ENCODE measurements around the gene ANKFY1. TPM values are rescaled to one million over a fixed set of nuclear protein-coding genes. Genes with fewer than 3 reads are reported as not detected.
"Not testable (repeated sequence)": the region's sequence is repeated elsewhere in the genome, so short reads cannot be mapped to it uniquely, and the experiment has no call there.

Gene ANKFY1
- total and polyA plus RNA-seq, 5 donors from 2014 or later: 9.9 to 61.0 (median 11.3) TPM

DNA sequence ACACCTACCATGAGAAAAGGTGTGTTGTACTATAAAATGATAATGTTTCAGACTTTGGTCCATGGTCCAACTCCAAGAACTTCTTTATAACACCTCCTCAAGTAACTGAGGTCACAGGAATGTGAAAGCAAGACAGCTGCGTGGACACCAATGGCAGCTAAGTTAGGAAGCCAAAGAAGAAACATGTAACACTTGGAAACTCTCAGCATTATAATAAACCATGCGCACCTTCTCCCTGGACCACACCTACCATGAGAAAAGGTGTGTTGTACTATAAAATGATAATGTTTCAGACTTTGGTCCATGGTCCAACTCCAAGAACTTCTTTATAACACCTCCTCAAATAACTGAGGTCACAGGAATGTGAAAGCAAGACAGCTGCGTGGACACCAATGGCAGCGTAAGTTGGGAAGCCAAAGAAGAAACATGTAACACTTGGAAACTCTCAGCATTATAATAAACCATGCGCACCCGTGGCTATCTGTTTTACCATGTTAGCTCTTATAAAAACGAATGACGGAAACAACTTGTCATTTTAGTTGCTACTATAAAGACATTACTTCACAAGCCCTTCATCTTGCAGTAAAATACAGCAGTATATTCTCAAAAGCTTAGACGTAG is 124.8 kb downstream of the ANKFY1 start:
- H3K27me3 Mint-ChIP-seq: not testable (repeated sequence)

DNA sequence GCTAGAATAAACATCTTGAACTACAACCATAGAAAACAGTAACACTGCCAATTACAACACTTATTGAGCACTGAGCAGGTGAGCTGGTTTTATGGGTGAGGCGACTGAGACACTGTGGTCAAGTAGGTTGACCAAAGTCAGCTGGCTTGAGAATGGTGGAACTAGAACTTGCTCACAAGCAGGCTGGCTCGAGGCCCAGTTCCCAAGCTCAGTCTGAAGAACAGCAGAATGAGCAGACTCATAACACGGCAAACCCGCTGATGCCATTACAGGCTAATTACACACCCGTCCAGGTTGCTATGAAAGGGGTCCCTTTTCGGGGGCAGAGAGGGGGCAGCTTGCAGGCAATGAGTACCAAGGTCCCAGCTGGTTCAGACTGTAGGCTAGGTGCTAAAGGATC is 127.4 kb downstream of the ANKFY1 start:
- DNase-seq: no peak
- H3K4me3 ChIP-seq (ENCODE audit: low read depth, low read length): no peak overlapping the region
- no peaks in the 10 kb centered on the region for H3K9me3 Mint-ChIP-seq
- peak overlapping the region in 2 of 4 donors; percentile 24 to 59 for H3K4me3 Mint-ChIP-seq
- no peak overlapping the region for H3K27ac ChIP-seq (ENCODE audit: insufficient read depth, low read length, poor library complexity, severe bottlenecking)
- H3K36me3 Mint-ChIP-seq: peaks cover 20% of the 10 kb centered on the region
- no peak for ATAC-seq (ENCODE audit: low read depth in 2 of 2)
- peaks cover 41% of the 10 kb centered on the region for H3K4me1 ChIP-seq (ENCODE audit: control insufficient read depth, insufficient read depth, low read length, poor library complexity, severe bottlenecking)
- H3K36me3 ChIP-seq (ENCODE audit: control insufficient read depth, insufficient read depth, low read length): peaks cover 13% of the 10 kb centered on the region
- no peaks in the 10 kb centered on the region for H3K9me3 ChIP-seq (ENCODE audit: control insufficient read depth in 2 of 2, low read length in 2 of 2)
- no peak overlapping the region for H3K27ac Mint-ChIP-seq
- no peaks in the 10 kb centered on the region for H3K27me3 ChIP-seq (ENCODE audit: control insufficient read depth, insufficient read depth, low read length)
- H3K27me3 Mint-ChIP-seq: no peaks in the 10 kb centered on the region
- H3K4me1 Mint-ChIP-seq: peaks cover 34 to 77% (median 61%) of the 10 kb centered on the region in 4 donors

More for the DNA sequence above, 124.8 kb downstream of the ANKFY1 start:
- peak overlapping the region; percentile 44 for H3K4me3 ChIP-seq (ENCODE audit: low read depth, low read length)
- H3K9me3 Mint-ChIP-seq; H3K9me3 ChIP-seq (ENCODE audit: control insufficient read depth in 2 of 2, low read length in 2 of 2); DNase-seq; H3K27ac ChIP-seq (ENCODE audit: insufficient read depth, low read length, poor library complexity, severe bottlenecking); H3K27me3 ChIP-seq (ENCODE audit: control insufficient read depth, insufficient read depth, low read length); ATAC-seq (ENCODE audit: low read depth in 2 of 2): not testable (repeated sequence)
- H3K36me3 ChIP-seq (ENCODE audit: control insufficient read depth, insufficient read depth, low read length): peaks cover 13% of the 10 kb centered on the region
- peaks cover 16% of the 10 kb centered on the region for H3K36me3 Mint-ChIP-seq
- peaks cover 29 to 82% (median 68%) of the 10 kb centered on the region in 4 donors for H3K4me1 Mint-ChIP-seq
- peak overlapping the region in 1 of 3 donors; percentile 5 for H3K27ac Mint-ChIP-seq
- H3K4me1 ChIP-seq (ENCODE audit: control insufficient read depth, insufficient read depth, low read length, poor library complexity, severe bottlenecking): peaks cover 53% of the 10 kb centered on the region
- peak overlapping the region; percentile 10 to 95 (median 62) for H3K4me3 Mint-ChIP-seq

GRCh38 chr17:4135489-4135888 is 128.3 kb downstream of the ANKFY1 start:
- no peaks in the 10 kb centered on the region for H3K27me3 Mint-ChIP-seq
- peak overlapping the region in 1 of 4 donors; percentile 29 for H3K4me3 Mint-ChIP-seq
- peaks cover 28% of the 10 kb centered on the region for H3K36me3 Mint-ChIP-seq
- Histone ChIP-seq H3K4me1 (ENCODE audit: control insufficient read depth, insufficient read depth, low read length, poor library complexity, severe bottlenecking) (peaks cover 32% of the 10 kb centered on the region), H3K36me3 (ENCODE audit: control insufficient read depth, insufficient read depth, low read length) (peaks cover 20% of the 10 kb centered on the region), H3K27me3 (ENCODE audit: control insufficient read depth, insufficient read depth, low read length) (no peaks in the 10 kb centered on the region), H3K4me3 (ENCODE audit: low read depth, low read length) (no peak overlapping the region), H3K9me3 (ENCODE audit: control insufficient read depth in 2 of 2, low read length in 2 of 2) (no peaks in the 10 kb centered on the region), H3K27ac (ENCODE audit: insufficient read depth, low read length, poor library complexity, severe bottlenecking) (no peak overlapping the region)
- H3K9me3 Mint-ChIP-seq: no peaks in the 10 kb centered on the region
- peak overlapping the region; percentile 56 to 68 (median 67) for H3K27ac Mint-ChIP-seq
- DNase-seq (no peak), ATAC-seq (ENCODE audit: low read depth in 2 of 2) (no peak)
- peaks cover 41 to 74% (median 58%) of the 10 kb centered on the region in 4 donors for H3K4me1 Mint-ChIP-seq

DNA sequence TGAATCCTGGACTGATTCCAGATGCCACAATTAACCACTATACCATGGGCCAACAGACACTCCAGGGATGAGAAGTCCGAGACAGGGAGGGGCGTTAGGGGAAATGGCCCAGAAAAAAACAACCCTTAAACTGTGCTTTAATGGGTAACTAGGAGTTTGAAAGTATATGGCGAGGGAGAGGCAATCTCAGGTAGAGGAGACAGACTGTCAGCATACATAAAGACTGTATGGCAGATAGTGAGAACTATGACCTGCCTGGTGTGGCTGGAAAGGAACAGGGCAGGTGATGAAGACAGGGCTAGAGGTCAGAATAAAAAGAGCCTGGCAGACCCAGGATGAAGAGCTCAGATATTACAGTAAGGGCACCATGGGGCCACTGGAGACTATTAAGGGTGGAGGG is 129.1 kb downstream of the ANKFY1 start:
- H3K36me3 Mint-ChIP-seq: peaks cover 26% of the 10 kb centered on the region
- H3K4me3 Mint-ChIP-seq: peak overlapping the region in 1 of 4 donors; percentile 20
- peaks cover 17% of the 10 kb centered on the region for H3K36me3 ChIP-seq (ENCODE audit: control insufficient read depth, insufficient read depth, low read length)
- H3K9me3 ChIP-seq (ENCODE audit: control insufficient read depth in 2 of 2, low read length in 2 of 2): no peaks in the 10 kb centered on the region
- H3K27me3 ChIP-seq (ENCODE audit: control insufficient read depth, insufficient read depth, low read length): no peaks in the 10 kb centered on the region
- peak overlapping the region in 2 of 3 donors; percentile 62 to 66 for H3K27ac Mint-ChIP-seq
- peaks cover 24% of the 10 kb centered on the region for H3K4me1 ChIP-seq (ENCODE audit: control insufficient read depth, insufficient read depth, low read length, poor library complexity, severe bottlenecking)
- no peak overlapping the region for H3K4me3 ChIP-seq (ENCODE audit: low read depth, low read length)
- no peaks in the 10 kb centered on the region for H3K9me3 Mint-ChIP-seq
- DNase-seq: no peak
- H3K4me1 Mint-ChIP-seq: peaks cover 34 to 67% (median 51%) of the 10 kb centered on the region in 4 donors
- ATAC-seq (ENCODE audit: low read depth in 2 of 2): no peak
- H3K27me3 Mint-ChIP-seq: no peaks in the 10 kb centered on the region
- no peak overlapping the region for H3K27ac ChIP-seq (ENCODE audit: insufficient read depth, low read length, poor library complexity, severe bottlenecking)

GRCh38 chr17:4130715-4131114 is 133.1 kb downstream of the ANKFY1 start:
- H3K27ac ChIP-seq (ENCODE audit: insufficient read depth, low read length, poor library complexity, severe bottlenecking): no peak overlapping the region
- no peaks in the 10 kb centered on the region for H3K27me3 ChIP-seq (ENCODE audit: control insufficient read depth, insufficient read depth, low read length)
- Mint-ChIP-seq H3K36me3 (peaks cover 22% of the 10 kb centered on the region), H3K27me3 (no peaks in the 10 kb centered on the region), H3K4me3 (peak overlapping the region in 2 of 4 donors; percentile 22 to 85), H3K9me3 (no peaks in the 10 kb centered on the region), H3K4me1 (peaks cover 28 to 59% (median 42%) of the 10 kb centered on the region in 4 donors), H3K27ac (peak overlapping the region in 2 of 3 donors; percentile 5)
- no peaks in the 10 kb centered on the region for H3K9me3 ChIP-seq (ENCODE audit: control insufficient read depth in 2 of 2, low read length in 2 of 2)
- H3K36me3 ChIP-seq (ENCODE audit: control insufficient read depth, insufficient read depth, low read length): peaks cover 6% of the 10 kb centered on the region
- ATAC-seq (ENCODE audit: low read depth in 2 of 2): no peak
- DNase-seq: no peak
- no peak overlapping the region for H3K4me3 ChIP-seq (ENCODE audit: low read depth, low read length)
- peaks cover 1% of the 10 kb centered on the region for H3K4me1 ChIP-seq (ENCODE audit: control insufficient read depth, insufficient read depth, low read length, poor library complexity, severe bottlenecking)

DNA sequence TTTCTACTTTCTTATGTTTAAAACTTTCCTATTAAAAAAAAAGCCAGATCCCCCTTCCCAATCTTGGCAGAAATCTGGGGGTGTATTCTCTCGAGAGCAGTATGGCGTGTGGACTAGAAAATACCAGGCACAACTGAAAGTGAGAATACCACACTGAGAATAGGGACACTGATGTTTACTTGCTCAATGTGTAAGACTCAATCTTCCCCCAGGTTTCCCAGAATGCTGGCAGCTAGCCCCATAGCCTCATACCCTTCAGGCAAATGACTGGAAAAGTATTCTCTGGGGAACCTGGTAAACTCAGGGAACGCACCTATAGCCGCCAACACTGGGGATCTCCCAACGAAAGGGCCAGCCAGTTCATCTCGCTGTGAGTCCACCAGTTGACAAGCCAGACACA is 136.2 kb downstream of the ANKFY1 start:
- peaks cover 19% of the 10 kb centered on the region for H3K36me3 ChIP-seq (ENCODE audit: control insufficient read depth, insufficient read depth, low read length)
- no peaks in the 10 kb centered on the region for H3K4me1 ChIP-seq (ENCODE audit: control insufficient read depth, insufficient read depth, low read length, poor library complexity, severe bottlenecking)
- Mint-ChIP-seq H3K36me3 (peaks cover 27% of the 10 kb centered on the region), H3K4me1 (peaks cover 24 to 47% (median 33%) of the 10 kb centered on the region in 4 donors), H3K27me3 (no peaks in the 10 kb centered on the region), H3K27ac (peak overlapping the region in 1 of 3 donors; percentile 7), H3K9me3 (no peaks in the 10 kb centered on the region), H3K4me3 (no peak overlapping the region)
- no peaks in the 10 kb centered on the region for H3K27me3 ChIP-seq (ENCODE audit: control insufficient read depth, insufficient read depth, low read length)
- ATAC-seq (ENCODE audit: low read depth in 2 of 2) (no peak), DNase-seq (no peak)
- no peak overlapping the region for H3K4me3 ChIP-seq (ENCODE audit: low read depth, low read length)
- no peaks in the 10 kb centered on the region for H3K9me3 ChIP-seq (ENCODE audit: control insufficient read depth in 2 of 2, low read length in 2 of 2)
- H3K27ac ChIP-seq (ENCODE audit: insufficient read depth, low read length, poor library complexity, severe bottlenecking): no peak overlapping the region

DNA sequence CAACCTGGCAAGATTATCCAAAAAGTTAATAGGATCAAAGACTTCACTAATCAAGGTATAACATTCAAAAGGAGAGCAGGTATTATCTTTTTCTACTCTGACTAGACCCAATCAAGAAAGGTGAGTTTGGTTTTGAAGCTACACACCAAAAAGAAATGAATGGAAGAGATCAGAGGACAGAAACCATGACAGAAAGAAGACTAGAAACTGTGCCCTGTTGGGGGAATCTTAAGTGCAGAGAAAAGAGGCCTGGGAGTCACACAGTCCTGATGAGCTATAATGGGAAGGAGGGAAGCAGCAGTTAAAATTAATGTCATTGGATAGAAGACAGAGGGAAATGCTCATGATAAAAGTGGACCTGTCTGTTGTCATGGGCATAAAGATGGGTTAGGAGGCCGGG is 138.2 kb downstream of the ANKFY1 start:
- no peak overlapping the region for H3K27ac ChIP-seq (ENCODE audit: insufficient read depth, low read length, poor library complexity, severe bottlenecking)
- H3K36me3 ChIP-seq (ENCODE audit: control insufficient read depth, insufficient read depth, low read length): peaks cover 31% of the 10 kb centered on the region
- Mint-ChIP-seq H3K4me3 (no peak overlapping the region), H3K27me3 (no peaks in the 10 kb centered on the region), H3K4me1 (peaks cover 12 to 38% (median 29%) of the 10 kb centered on the region in 4 donors), H3K27ac (peak overlapping the region; percentile 34 to 75 (median 63)), H3K36me3 (peaks cover 29% of the 10 kb centered on the region), H3K9me3 (no peaks in the 10 kb centered on the region)
- no peak overlapping the region for H3K4me3 ChIP-seq (ENCODE audit: low read depth, low read length)
- no peaks in the 10 kb centered on the region for H3K4me1 ChIP-seq (ENCODE audit: control insufficient read depth, insufficient read depth, low read length, poor library complexity, severe bottlenecking)
- ATAC-seq (ENCODE audit: low read depth in 2 of 2) (no peak), DNase-seq (no peak)
- H3K27me3 ChIP-seq (ENCODE audit: control insufficient read depth, insufficient read depth, low read length): no peaks in the 10 kb centered on the region
- no peaks in the 10 kb centered on the region for H3K9me3 ChIP-seq (ENCODE audit: control insufficient read depth in 2 of 2, low read length in 2 of 2)

DNA sequence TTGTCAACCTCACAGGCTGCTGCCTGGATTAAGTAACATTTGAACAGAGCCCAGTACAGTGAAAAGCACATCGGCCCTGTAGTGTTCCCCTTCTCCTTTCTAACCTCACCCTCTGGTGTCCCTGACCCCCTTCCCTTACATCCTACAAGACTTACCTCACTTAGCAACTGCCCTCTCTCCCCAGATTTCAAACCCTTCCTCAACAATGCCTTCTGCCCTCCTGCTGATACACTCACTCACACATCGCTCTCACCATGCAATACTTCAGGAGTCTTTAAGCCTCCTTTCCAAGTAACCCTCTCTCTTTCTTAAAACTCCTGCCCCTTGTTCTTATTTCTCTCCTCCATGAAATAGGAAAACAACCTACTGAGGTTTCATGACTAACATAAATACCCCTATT is 138.8 kb downstream of the ANKFY1 start:
- Histone ChIP-seq H3K4me1 (ENCODE audit: control insufficient read depth, insufficient read depth, low read length, poor library complexity, severe bottlenecking) (no peaks in the 10 kb centered on the region), H3K9me3 (ENCODE audit: control insufficient read depth in 2 of 2, low read length in 2 of 2) (no peaks in the 10 kb centered on the region), H3K27ac (ENCODE audit: insufficient read depth, low read length, poor library complexity, severe bottlenecking) (no peak overlapping the region), H3K36me3 (ENCODE audit: control insufficient read depth, insufficient read depth, low read length) (peaks cover 36% of the 10 kb centered on the region), H3K4me3 (ENCODE audit: low read depth, low read length) (no peak overlapping the region), H3K27me3 (ENCODE audit: control insufficient read depth, insufficient read depth, low read length) (no peaks in the 10 kb centered on the region)
- Mint-ChIP-seq H3K36me3 (peaks cover 25% of the 10 kb centered on the region), H3K4me3 (no peak overlapping the region), H3K9me3 (no peaks in the 10 kb centered on the region), H3K27ac (peak overlapping the region; percentile 34 to 80 (median 63)), H3K27me3 (no peaks in the 10 kb centered on the region), H3K4me1 (peaks cover 10 to 38% (median 28%) of the 10 kb centered on the region in 4 donors)
- DNase-seq (no peak), ATAC-seq (ENCODE audit: low read depth in 2 of 2) (no peak)

All from CD4-positive, CD25-positive, alpha-beta regulatory T cell (primary cell).